Right cardiac atrium (tissue), 5 donors: Measurements from ENCODE around the gene CDK6. TPM values are rescaled to one million over a fixed set of nuclear protein-coding genes. Genes with fewer than 3 reads are reported as not detected.

ENCODE experiments used
- ATAC-seq, 2 donors: fragments of 200-7000 bp; cut with Tn5 transposase; one replicate each; pipeline versions ENCODE4 v1.8.0 to v1.9.1; 2020; ENCODE audit warnings: moderate library complexity in 2 of 2, mild to moderate bottlenecking in 1 of 2
- DNase-seq, 3 donors: peaks; one replicate each; pipeline ENCODE4 v3.0.0-alpha.2; 2020
- H3K27ac ChIP-seq: one replicate; pipeline ENCODE4 v1.5.1; 2013; ENCODE audit warnings: mild to moderate bottlenecking, low read length, control low read depth, moderate library complexity
- H3K27me3 ChIP-seq: one replicate; pipeline ENCODE4 v1.6.1; 2013; ENCODE audit not compliant: control insufficient read depth, insufficient read depth
- H3K4me1 ChIP-seq: one replicate; pipeline ENCODE4 v1.6.1; 2013; ENCODE audit warnings: low read length; ENCODE audit not compliant: control insufficient read depth, insufficient read depth
- H3K4me3 ChIP-seq: one replicate; pipeline ENCODE4 v1.5.1; 2013; ENCODE audit warnings: low read length, control low read depth
- H3K9me3 ChIP-seq: one replicate; pipeline ENCODE4 v1.6.1; 2013; ENCODE audit warnings: low read length; ENCODE audit not compliant: control insufficient read depth
- WGBS: extraction: QIAGEN DNeasy Blood & Tissue Kit; methylation state at CpG from one replicate; pipeline ENCODE4 v1.1.7; 2013; 5-methylcytosine and 5-hydroxymethylcytosine counted together
- intact Hi-C, 4 donors: fragments of 100-400 bp; cut with DNase I; formaldehyde crosslinking; loops; one replicate each; pipeline versions ENCODE4 v1.11.0 to v1.14.0; 2022 to 2023
- polyA plus RNA-seq: library from polyadenylated mRNA; stranded (reverse); fragments of 200-250 nt; gene quantifications from one replicate; pipeline ENCODE4 v1.2.3, GENCODE V29; 2013
- total RNA-seq, 4 donors: library from RNA; stranded (reverse); fragmentation: NEBNext Ultra II Directional; extraction: Animal tissue kit (Norgen Biotek cat#: 25700); gene quantifications; one replicate each; pipeline ENCODE4 v1.2.1, GENCODE V29; 2021
- donor health status: healthy with polysubstance abuse.
- donor health status: DM: no; HTN: yes; CAD: no.
- donor health status: DM: no; HTN: no; CAD: no.
- donor health status: DM: no; HTN: yes; CAD: no; lungs with severe emphysema.
- donor health status: DM: yes; HTN: yes; CAD: no.

Gene CDK6
- total and polyA plus RNA-seq, 5 donors = 1.8 to 9.7 (median 9.0) TPM

- ATAC-seq (peak in 1 of 2 donors; percentile 40), DNase-seq (no peak)
- no peak overlapping the region for H3K4me3 ChIP-seq
- 80% methylated on average over 2 of the region's 2 CpGs for WGBS
- intact Hi-C loops = no loop called here
- peaks cover 7% of the 10 kb centered on the region for H3K4me1 ChIP-seq
- no peaks in the 10 kb centered on the region for H3K27me3 ChIP-seq
- no peak overlapping the region for H3K27ac ChIP-seq
- no peaks in the 10 kb centered on the region for H3K9me3 ChIP-seq
Measured at GRCh38 chr7:92731335-92732063, 104.9 kb downstream of the CDK6 start.

GRCh38 chr7:92730808-92731207 is 105.6 kb downstream of the CDK6 start:
- Histone ChIP-seq H3K9me3 (no peaks in the 10 kb centered on the region), H3K4me1 (peaks cover 7% of the 10 kb centered on the region), H3K27me3 (no peaks in the 10 kb centered on the region), H3K27ac (no peak overlapping the region), H3K4me3 (no peak overlapping the region)
- intact Hi-C loops = no loop called here
- WGBS = 94% methylated on average over 3 of the region's 3 CpGs
- ATAC-seq (no peak), DNase-seq (no peak)

DNA sequence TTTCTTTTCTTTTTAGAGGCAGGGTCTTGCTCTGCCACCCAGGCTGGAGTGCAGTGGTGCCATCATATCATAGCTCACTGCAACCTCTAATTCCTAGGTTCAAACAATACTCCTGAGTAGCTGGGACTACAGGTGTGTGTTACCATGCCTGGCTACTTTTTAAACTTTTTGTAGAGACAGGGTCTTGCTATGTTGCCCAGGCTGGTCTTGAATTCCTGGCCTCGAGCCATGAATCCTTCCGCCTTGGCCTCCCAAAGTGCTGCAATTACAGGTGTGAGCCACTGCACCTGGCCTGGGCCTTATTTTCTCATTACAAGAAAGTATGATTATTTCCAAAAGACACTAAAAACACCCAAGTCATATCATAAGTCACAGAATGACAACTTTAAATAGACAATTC is 106.6 kb downstream of the CDK6 start:
- intact Hi-C loops = no loop called here
- over 99% methylated on average over 2 of the region's 2 CpGs for WGBS
- Histone ChIP-seq H3K9me3 (no peaks in the 10 kb centered on the region), H3K4me1 (peaks cover 10% of the 10 kb centered on the region), H3K27ac (no peak overlapping the region), H3K27me3 (no peaks in the 10 kb centered on the region), H3K4me3 (no peak overlapping the region)
- ATAC-seq = no peak
- DNase-seq = no peak

- Histone ChIP-seq H3K4me1 (peaks cover 10% of the 10 kb centered on the region), H3K4me3 (no peak overlapping the region), H3K9me3 (no peaks in the 10 kb centered on the region), H3K27ac (no peak overlapping the region), H3K27me3 (no peaks in the 10 kb centered on the region)
- ATAC-seq (no peak), DNase-seq (no peak)
- intact Hi-C loops = no loop called here
- WGBS = 78% methylated on average over 7 of the region's 7 CpGs
Measured at GRCh38 chr7:92729172-92729571, 107.2 kb downstream of the CDK6 start.

- Histone ChIP-seq H3K9me3 (no peaks in the 10 kb centered on the region), H3K27ac (no peak overlapping the region), H3K27me3 (no peaks in the 10 kb centered on the region), H3K4me3 (no peak overlapping the region), H3K4me1 (peaks cover 12% of the 10 kb centered on the region)
- ATAC-seq = no peak
- 80% methylated on average over 1 of the region's 1 CpG for WGBS
- DNase-seq = no peak
- intact Hi-C loops = no loop called here
Measured at GRCh38 chr7:92727755-92728154, 108.6 kb downstream of the CDK6 start.

- Histone ChIP-seq H3K4me1 (peaks cover 8% of the 10 kb centered on the region), H3K9me3 (no peaks in the 10 kb centered on the region), H3K27ac (no peak overlapping the region), H3K27me3 (no peaks in the 10 kb centered on the region), H3K4me3 (no peak overlapping the region)
- DNase-seq (no peak), ATAC-seq (no peak)
- intact Hi-C loops = no loop called here
- WGBS = 77% methylated on average over 14 of the region's 14 CpGs
Measured at GRCh38 chr7:92725161-92725925, 111.0 kb downstream of the CDK6 start.

GRCh38 chr7:92723943-92724342 is 112.4 kb downstream of the CDK6 start:
- DNase-seq = peak in 1 of 3 donors; percentile 18
- intact Hi-C loops = no loop called here

DNA sequence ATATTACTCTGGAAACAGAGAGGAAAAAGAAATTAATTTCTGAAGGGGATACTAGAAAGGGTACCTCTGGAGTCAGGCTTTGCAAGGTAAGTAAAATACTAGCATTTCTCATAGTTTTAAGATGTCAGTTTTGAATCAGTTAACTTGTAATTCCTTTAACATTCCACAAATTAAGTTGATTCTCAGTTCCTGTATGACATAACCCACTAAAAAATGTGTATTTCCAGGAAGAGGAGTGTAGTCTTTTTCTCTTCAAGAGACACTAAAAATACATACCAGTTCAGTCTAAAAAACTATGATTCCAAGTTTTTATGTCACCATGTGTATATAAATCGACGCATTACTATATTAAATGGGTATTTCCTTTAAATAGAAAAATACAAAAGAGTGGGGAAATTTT is 113.2 kb downstream of the CDK6 start:
- Histone ChIP-seq H3K27ac (no peak overlapping the region), H3K4me1 (peaks cover 8% of the 10 kb centered on the region), H3K27me3 (no peaks in the 10 kb centered on the region), H3K9me3 (no peaks in the 10 kb centered on the region), H3K4me3 (no peak overlapping the region)
- DNase-seq = no peak
- ATAC-seq = no peak
- 48% methylated on average over 2 of the region's 2 CpGs for WGBS
- intact Hi-C loops = no loop called here

More at GRCh38 chr7:92723943-92724342, 112.4 kb downstream of the CDK6 start:
- 45% methylated on average over 5 of the region's 5 CpGs for WGBS
- Histone ChIP-seq H3K4me1 (peaks cover 8% of the 10 kb centered on the region), H3K27me3 (no peaks in the 10 kb centered on the region), H3K4me3 (no peak overlapping the region), H3K9me3 (no peaks in the 10 kb centered on the region), H3K27ac (peak overlapping the region; percentile 52)
- peak; percentile 84 to 91 for ATAC-seq

- ATAC-seq (no peak), DNase-seq (no peak)
- Histone ChIP-seq H3K27me3 (no peaks in the 10 kb centered on the region), H3K4me1 (peaks cover 8% of the 10 kb centered on the region), H3K9me3 (no peaks in the 10 kb centered on the region), H3K4me3 (no peak overlapping the region), H3K27ac (no peak overlapping the region)
- WGBS = 61% methylated on average over 1 of the region's 1 CpG
- intact Hi-C loops = no loop called here
Measured at GRCh38 chr7:92722541-92722940, 113.8 kb downstream of the CDK6 start.

- 95% methylated on average over 4 of the region's 4 CpGs for WGBS
- no peaks in the 10 kb centered on the region for H3K27me3 ChIP-seq
- DNase-seq = no peak
- H3K4me3 ChIP-seq = no peak overlapping the region
- intact Hi-C loops = no loop called here
- H3K9me3 ChIP-seq = no peaks in the 10 kb centered on the region
- peaks cover 8% of the 10 kb centered on the region for H3K4me1 ChIP-seq
- ATAC-seq = no peak
- H3K27ac ChIP-seq = no peak overlapping the region
Measured at GRCh38 chr7:92720604-92721350, 115.6 kb downstream of the CDK6 start.
